HepG2 (cell line): ENCODE data around the gene POLR3E. TPM values are rescaled to one million over a fixed set of nuclear protein-coding genes. Genes with fewer than 3 reads are reported as not detected.

Experiments
- ARHGAP35 ChIP-seq: sonication (generic); formaldehyde crosslinking; IDR thresholded peaks from 2 replicates; pipeline ENCODE4 v1.9.0; 2022; ENCODE audit warnings: mild to moderate bottlenecking, inconsistent platforms, moderate library complexity, missing genetic modification reagents, borderline replicate concordance
- ARNT ChIP-seq: fragments of 450-650 bp; IDR thresholded peaks from 2 replicates; pipeline ENCODE4 v1.6.1; 2017
- ATAD3A ChIP-seq: sonication (generic); formaldehyde crosslinking; IDR thresholded peaks from 2 replicates; pipeline ENCODE4 v1.4.0; 2020; ENCODE audit warnings: missing genetic modification reagents
- BORCS8-MEF2B ChIP-seq: sonication (generic); formaldehyde crosslinking; IDR thresholded peaks from 2 replicates; pipeline ENCODE4 v1.8.0; 2022; ENCODE audit warnings: mild to moderate bottlenecking, missing genetic modification reagents
- BRF2 ChIP-seq: sonication (generic); formaldehyde crosslinking; IDR thresholded peaks from 2 replicates; pipeline ENCODE4 v1.8.1; 2022; ENCODE audit warnings: mild to moderate bottlenecking, missing genetic modification reagents
- CBX5 ChIP-seq: sonication (generic); formaldehyde crosslinking; IDR thresholded peaks from 2 replicates; pipeline ENCODE4 v1.4.0; 2020; ENCODE audit warnings: missing genetic modification reagents, borderline replicate concordance
- HMGA1 ChIP-seq: sonication (generic); formaldehyde crosslinking; conservative IDR thresholded peaks from 2 replicates; pipeline ENCODE4 v1.4.0; 2020; ENCODE audit warnings: missing genetic modification reagents
- HNRNPL ChIP-seq: fragments of 200-400 bp; formaldehyde crosslinking; IDR thresholded peaks from 2 replicates; pipeline ENCODE4 v1.6.1; 2017; ENCODE audit warnings: mild to moderate bottlenecking, low read depth, low read length
- ISL2 ChIP-seq: sonication (generic); formaldehyde crosslinking; IDR thresholded peaks from 2 replicates; pipeline ENCODE4 v1.5.0; 2020; ENCODE audit warnings: missing genetic modification reagents
- KMT2A ChIP-seq: sonication (generic); formaldehyde crosslinking; IDR thresholded peaks from 2 replicates; pipeline ENCODE4 v1.4.0; 2020; ENCODE audit warnings: missing genetic modification reagents
- POLR2A ChIP-seq, 2 experiments: IDR thresholded peaks; 2 replicates each; pipeline ENCODE4 v1.6.1; 2011; ENCODE audit warnings: low read depth in 2 of 2, low read length in 2 of 2, mild to moderate bottlenecking in 1 of 2, moderate library complexity in 1 of 2; ENCODE audit not compliant: insufficient read depth in 1 of 2
- TBX3 ChIP-seq: fragments of 450-650 bp; IDR thresholded peaks from 2 replicates; pipeline ENCODE4 v1.6.1; 2017; ENCODE audit warnings: antibody characterized with exemption, mild to moderate bottlenecking, inconsistent platforms, borderline replicate concordance
- ZNF263 ChIP-seq: sonication (generic); formaldehyde crosslinking; IDR thresholded peaks from 2 replicates; pipeline ENCODE4 v1.4.0; 2020; ENCODE audit warnings: missing genetic modification reagents
- ZNF3 ChIP-seq: IDR thresholded peaks from 2 replicates; pipeline ENCODE4 v1.7.0; 2017; ENCODE audit warnings: inconsistent platforms
- ZNF318 ChIP-seq: sonication (generic); formaldehyde crosslinking; IDR thresholded peaks from 2 replicates; pipeline ENCODE4 v1.4.0; 2020; ENCODE audit warnings: mild to moderate bottlenecking, missing genetic modification reagents
- ZNF629 ChIP-seq: sonication (generic); formaldehyde crosslinking; conservative IDR thresholded peaks from 2 replicates; pipeline ENCODE4 v1.5.0; 2020; ENCODE audit warnings: missing genetic modification reagents
- ZNF784 ChIP-seq: sonication (generic); formaldehyde crosslinking; IDR thresholded peaks from 2 replicates; pipeline ENCODE4 v1.5.1; 2020; ENCODE audit warnings: missing genetic modification reagents, mild to moderate bottlenecking, borderline replicate concordance
- ZSCAN22 ChIP-seq: sonication (generic); formaldehyde crosslinking; IDR thresholded peaks from 2 replicates; pipeline ENCODE4 v1.4.0; 2020; ENCODE audit warnings: mild to moderate bottlenecking, missing genetic modification reagents
- polyA plus RNA-seq, 8 experiments: library from polyadenylated mRNA; depleted of rRNA in 3 of 8; stranded (reverse) in 7 of 8; unstranded in 1 of 8; fragments of >200 nt; fragmentation: Illumina TruSeq in 4 of 8; extraction: Trizol in 4 of 8; gene quantifications; 2 replicates each; pipeline versions ENCODE4 v1.2.1 to v1.2.3, GENCODE V29; 2011 to 2016; ENCODE audit warnings: low read depth in 4 of 8, missing spikeins in 1 of 8, mixed read lengths in 1 of 8; ENCODE audit not compliant: insufficient read depth in 1 of 8
- total RNA-seq, 5 experiments: library from RNA; depleted of rRNA; stranded (reverse); fragments of >200 nt; fragmentation: Illumina TruSeq; extraction: Trizol; gene quantifications; 2 replicates each; pipeline ENCODE4 v1.2.3, GENCODE V29; 2016; ENCODE audit warnings: low read depth in 1 of 5
- TF ChIP-seq, protein P1 (sequence below): IDR thresholded peaks from 2 replicates; pipeline ENCODE4 v1.6.1; 2016

POLR3E gene
- total and polyA plus RNA-seq, 2 of the 13 experiments (the other 11 are each of a cell fraction or from before 2014, with no cell fraction given): 135 to 262 TPM

- no peak; the same call in 1 of the 2 replicates for TF ChIP-seq ZNF318 (CRISPR knock-in tag)
- TF ChIP-seq BRF2 (CRISPR knock-in tag): peak; percentile 100
- TF ChIP-seq ARNT: no peak
- TF ChIP-seq, protein P1, sequence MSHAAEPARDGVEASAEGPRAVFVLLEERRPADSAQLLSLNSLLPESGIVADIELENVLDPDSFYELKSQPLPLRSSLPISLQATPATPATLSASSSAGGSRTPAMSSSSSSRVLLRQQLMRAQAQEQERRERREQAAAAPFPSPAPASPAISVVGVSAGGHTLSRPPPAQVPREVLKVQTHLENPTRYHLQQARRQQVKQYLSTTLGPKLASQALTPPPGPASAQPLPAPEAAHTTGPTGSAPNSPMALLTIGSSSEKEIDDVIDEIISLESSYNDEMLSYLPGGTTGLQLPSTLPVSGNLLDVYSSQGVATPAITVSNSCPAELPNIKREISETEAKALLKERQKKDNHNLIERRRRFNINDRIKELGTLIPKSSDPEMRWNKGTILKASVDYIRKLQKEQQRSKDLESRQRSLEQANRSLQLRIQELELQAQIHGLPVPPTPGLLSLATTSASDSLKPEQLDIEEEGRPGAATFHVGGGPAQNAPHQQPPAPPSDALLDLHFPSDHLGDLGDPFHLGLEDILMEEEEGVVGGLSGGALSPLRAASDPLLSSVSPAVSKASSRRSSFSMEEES: peak; percentile 89
- peak; percentile 96 for TF ChIP-seq ARHGAP35 (CRISPR knock-in tag)
- peak; percentile 63; the same call in 1 of the 2 replicates for TF ChIP-seq TBX3
- peak; percentile 85 for TF ChIP-seq KMT2A (CRISPR knock-in tag)
- peak; percentile 85 for TF ChIP-seq ZNF629 (CRISPR knock-in tag)
- TF ChIP-seq ATAD3A (CRISPR knock-in tag): peak; percentile 26; the same call in 1 of the 2 replicates
- peak; percentile 63; the same call in 1 of the 2 replicates for TF ChIP-seq HNRNPL
- TF ChIP-seq CBX5 (CRISPR knock-in tag): peak; percentile 92; the same call in 1 of the 2 replicates
- TF ChIP-seq ZNF784: peak; percentile 99
- TF ChIP-seq ISL2: peak; percentile 84; the same call in 1 of the 2 replicates
- no peak for TF ChIP-seq HMGA1 (CRISPR knock-in tag)
- peak; percentile 88 for TF ChIP-seq ZSCAN22
- TF ChIP-seq ZNF263 (CRISPR knock-in tag): no peak; the same call in 1 of the 2 replicates
- TF ChIP-seq POLR2A (IDR thresholded peaks at IDR 0.05; ENCODE audit: insufficient read depth in 1 of 2, low read depth in 2 of 2, low read length in 2 of 2): peak; percentile 71 to 92
- TF ChIP-seq ZNF3: peak; percentile 67
- TF ChIP-seq BORCS8-MEF2B (CRISPR knock-in tag): peak; percentile 97
Measured at GRCh38 chr16:22297114-22297870, at the start of gene POLR3E (continued).
